ENCODE results near the gene TPD52L1.

TPD52L1 gene

GRCh38 chr6:125264476-125264875 lies 110.9 kb downstream of the TPD52L1 start:
- Mint-ChIP-seq H3K36me3 (ENCODE audit: low read depth) (no peaks in the 10 kb centered on the region), H3K4me1 (no peaks in the 10 kb centered on the region), H3K27me3 (ENCODE audit: low read depth, poor library complexity) (peaks cover 4% of the 10 kb centered on the region), H3K4me3 (no peak overlapping the region), H3K9me3 (no peaks in the 10 kb centered on the region), H3K27ac (no peak overlapping the region)
- no peak for DNase-seq
- TF ChIP-seq CTCF (IDR thresholded peaks at IDR 0.05): no peak

GRCh38 chr6:125267806-125268523 lies 114.4 kb downstream of the TPD52L1 start:
- no peak overlapping the region for H3K4me3 Mint-ChIP-seq
- TF ChIP-seq CTCF (IDR thresholded peaks at IDR 0.05): no peak
- peaks cover 7% of the 10 kb centered on the region for H3K27me3 Mint-ChIP-seq (ENCODE audit: low read depth, poor library complexity)
- H3K27ac Mint-ChIP-seq: no peak overlapping the region
- peaks cover 23% of the 10 kb centered on the region for H3K36me3 Mint-ChIP-seq (ENCODE audit: low read depth)
- H3K9me3 Mint-ChIP-seq: no peaks in the 10 kb centered on the region
- H3K4me1 Mint-ChIP-seq: no peaks in the 10 kb centered on the region
- no peak for DNase-seq

- no peak for DNase-seq
- no peak overlapping the region for H3K4me3 Mint-ChIP-seq
- H3K9me3 Mint-ChIP-seq: no peaks in the 10 kb centered on the region
- H3K27ac Mint-ChIP-seq: peak overlapping the region; percentile 45
- H3K36me3 Mint-ChIP-seq (ENCODE audit: low read depth): peaks cover 28% of the 10 kb centered on the region
- H3K27me3 Mint-ChIP-seq (ENCODE audit: low read depth, poor library complexity): peaks cover 7% of the 10 kb centered on the region
- H3K4me1 Mint-ChIP-seq: no peaks in the 10 kb centered on the region
- TF ChIP-seq CTCF (IDR thresholded peaks at IDR 0.05): no peak
Measured at GRCh38 chr6:125268765-125269164, 115.2 kb downstream of the TPD52L1 start.

GRCh38 chr6:125269328-125269985 lies 115.9 kb downstream of the TPD52L1 start:
- peaks cover 34% of the 10 kb centered on the region for H3K36me3 Mint-ChIP-seq (ENCODE audit: low read depth)
- no peaks in the 10 kb centered on the region for H3K4me1 Mint-ChIP-seq
- peak overlapping the region; percentile 54 for H3K27ac Mint-ChIP-seq
- no peak for DNase-seq
- H3K9me3 Mint-ChIP-seq: no peaks in the 10 kb centered on the region
- no peak overlapping the region for H3K4me3 Mint-ChIP-seq
- no peak for TF ChIP-seq CTCF (IDR thresholded peaks at IDR 0.05)
- peaks cover 7% of the 10 kb centered on the region for H3K27me3 Mint-ChIP-seq (ENCODE audit: low read depth, poor library complexity)

- DNase-seq: no peak
- H3K4me1 Mint-ChIP-seq: no peaks in the 10 kb centered on the region
- H3K9me3 Mint-ChIP-seq: no peaks in the 10 kb centered on the region
- H3K4me3 Mint-ChIP-seq: no peak overlapping the region
- TF ChIP-seq CTCF (IDR thresholded peaks at IDR 0.05): no peak
- no peak overlapping the region for H3K27ac Mint-ChIP-seq
- H3K27me3 Mint-ChIP-seq (ENCODE audit: low read depth, poor library complexity): peaks cover 7% of the 10 kb centered on the region
- H3K36me3 Mint-ChIP-seq (ENCODE audit: low read depth): peaks cover 40% of the 10 kb centered on the region
Measured at GRCh38 chr6:125270380-125270779, 116.8 kb downstream of the TPD52L1 start.

Measured in nephron progenitor cell (in vitro differentiated cells).